ENCODE data around the gene CCDC6. TPM values are rescaled to one million over a fixed set of nuclear protein-coding genes. Genes with fewer than 3 reads are reported as not detected.

Gene CCDC6
- total and polyA plus RNA-seq, 2 of the 4 experiments (the other 2 are of a cell fraction), result 21.8 to 30.8 TPM

- POLR2A ChIA-PET (ENCODE audit: unreplicated experiment), result no interaction called here
- in situ Hi-C loops (cut with MboI; ENCODE audit: low sequenced_read_pairs), result no loop called here
These were observed 51.8 kb downstream of the CCDC6 start for GRCh38 chr10:59854571-59854970.

More at GRCh38 chr10:59854571-59854970, 51.8 kb downstream of the CCDC6 start:
- Histone ChIP-seq H3K23ac (ENCODE audit: low read depth, low read length) (no peak overlapping the region), H2BK5ac (ENCODE audit: low read depth, low read length, poor library complexity, severe bottlenecking) (no peak overlapping the region), H3K18ac (ENCODE audit: low read depth, low read length) (no peak overlapping the region), H3K4ac (ENCODE audit: low read depth, low read length) (no peak overlapping the region), H2BK120ac (ENCODE audit: low read depth, low read length) (no peak overlapping the region), H3K4me1 (ENCODE audit: control insufficient read depth, insufficient read depth, low read length) (peaks cover 6% of the 10 kb centered on the region), H3K27ac (ENCODE audit: insufficient read depth, low read length) (no peak overlapping the region), H2BK15ac (ENCODE audit: low read depth, low read length) (no peak overlapping the region), H3K9me3 (ENCODE audit: control insufficient read depth, insufficient read depth, low read length) (no peaks in the 10 kb centered on the region), H4K91ac (ENCODE audit: insufficient read depth, low read depth, low read length) (no peak overlapping the region), H3K56ac (ENCODE audit: extremely low read depth, insufficient read depth, low read length) (no peak overlapping the region), H3K9me1 (ENCODE audit: insufficient read depth, low read length) (peaks cover 9% of the 10 kb centered on the region; the same call in 1 of the 2 replicates), H2BK20ac (ENCODE audit: low read depth, low read length) (no peak overlapping the region), H2AK5ac (ENCODE audit: low read depth, low read length) (no peak overlapping the region), H4K20me1 (ENCODE audit: insufficient read depth, low read length) (peaks cover 14% of the 10 kb centered on the region; the same call in 1 of the 2 replicates), H3K9ac (ENCODE audit: low read depth, low read length) (no peak overlapping the region), H4K8ac (ENCODE audit: low read depth in 2 of 2, low read length in 2 of 2) (no peak overlapping the region), H3K27me3 (ENCODE audit: control insufficient read depth, insufficient read depth, low read length) (no peaks in the 10 kb centered on the region), H3K4me3 (ENCODE audit: insufficient read depth, low read depth, low read length) (no peak overlapping the region), H3K14ac (replicated peaks; ENCODE audit: low read depth, low read length) (no peak overlapping the region), H3K79me1 (ENCODE audit: low read depth in 1 of 2, low read length in 2 of 2) (peaks cover 22 to 52% of the 10 kb centered on the region in 2 experiments), H3K4me2 (ENCODE audit: low read depth, low read length) (no peak overlapping the region), H2AFZ (replicated peaks; ENCODE audit: low read length, poor library complexity) (no peak overlapping the region), H4K5ac (ENCODE audit: low read depth, low read length) (no peak overlapping the region), H2AK9ac (replicated peaks; ENCODE audit: low read depth, low read length, poor library complexity) (no peak overlapping the region), H3K36me3 (ENCODE audit: control insufficient read depth, insufficient read depth, low read length) (no peaks in the 10 kb centered on the region)
- CTCF ChIA-PET, result interaction anchor here (0.9 to 1.3 kb wide), 4 partner anchors 9 to 23 kb away, joined by 3 read pairs; no protein-coding TSS in a partner anchor
- dilution Hi-C loops (cut with HindIII; ENCODE audit: low sequenced_read_pairs, unreplicated experiment), result no loop called here
- ATAC-seq (ENCODE audit: low read depth), result no peak
- BruUV-seq (replicated peaks), result no TSS peak
- intact Hi-C loops (cut with micrococcal nuclease), result no loop called here
- WGBS, 2 experiments (ENCODE audit: extremely low coverage in 2 of 2, insufficient read length in 1 of 2), result 90% methylated on average over 1 of the region's 4 CpGs; no CpG with 5 or more reads in 1 of the 2 experiments
- DNase-seq, result no peak
- TF ChIP-seq MAFK (IDR thresholded peaks at IDR 0.05; ENCODE audit: low read depth, low read length) (no peak), RCOR1 (IDR thresholded peaks at IDR 0.05; ENCODE audit: insufficient replicate concordance, low read length) (no peak), CTCF (conservative IDR thresholded peaks at IDR 0.05; ENCODE audit: low read depth, low read length) (no peak), POLR2A (IDR thresholded peaks at IDR 0.05; ENCODE audit: low read depth, low read length) (no peak), SMC3 (IDR thresholded peaks at IDR 0.05; ENCODE audit: low read depth, low read length) (no peak), MXI1 (IDR thresholded peaks at IDR 0.05; ENCODE audit: borderline replicate concordance, low read depth, low read length) (no peak), ELK1 (IDR thresholded peaks at IDR 0.05; ENCODE audit: borderline replicate concordance, low read depth, low read length) (no peak), CEBPB (IDR thresholded peaks at IDR 0.05; ENCODE audit: low read depth, low read length) (no peak), MAZ (IDR thresholded peaks at IDR 0.05; ENCODE audit: borderline replicate concordance, low read depth, low read length) (no peak), USF2 (IDR thresholded peaks at IDR 0.05; ENCODE audit: low read depth, low read length) (no peak), RFX5 (IDR thresholded peaks at IDR 0.05; ENCODE audit: low read depth, low read length) (no peak), FOS (IDR thresholded peaks at IDR 0.05; ENCODE audit: low read depth, low read length) (no peak), CHD1 (IDR thresholded peaks at IDR 0.05; ENCODE audit: low read depth, low read length) (no peak), RAD21 (IDR thresholded peaks at IDR 0.05; ENCODE audit: low read length) (no peak), BHLHE40 (IDR thresholded peaks at IDR 0.05; ENCODE audit: low read depth, low read length) (no peak), NFE2L2 (IDR thresholded peaks at IDR 0.05; ENCODE audit: low read depth, low read length) (no peak)

All from IMR-90 (cell line).